Thyroid gland (tissue), 4 donors: ENCODE results near the gene SULT1A1.
"Not testable (repeated sequence)": the region's sequence is repeated elsewhere in the genome, so short reads cannot be mapped to it uniquely, and the experiment has no call there.

Experiments
- CTCF ChIP-seq, 6 experiments: fragments of 200-600 bp in 3 of 6; fragments of 450-650 bp in 3 of 6; sonication (generic) in 3 of 6; IDR thresholded peaks; one replicate each; pipeline ENCODE4 v1.5.1; 2016 to 2019; ENCODE audit warnings: antibody characterized with exemption in 6 of 6, mild to moderate bottlenecking in 2 of 6, inconsistent platforms in 1 of 6, moderate library complexity in 1 of 6
- POLR2A ChIP-seq, 2 donors: fragments of 450-650 bp; IDR thresholded peaks; one replicate each; pipeline ENCODE4 v1.6.1; 2017; ENCODE audit warnings: antibody characterized with exemption in 2 of 2, mild to moderate bottlenecking in 2 of 2, moderate library complexity in 1 of 2

- not testable (repeated sequence) for TF ChIP-seq CTCF, POLR2A (IDR thresholded peaks at IDR 0.05)
These were observed 1.4 kb downstream of the SULT1A1 start for GRCh38 chr16:28608496-28608808.
